PFSK-1 (cell line): Measurements from ENCODE around the gene GAL3ST1.

Source experiments
- POLR2AphosphoS5 ChIP-seq: IDR thresholded peaks from 2 replicates; pipeline ENCODE4 v1.6.1; 2012; ENCODE audit warnings: low read depth, mild to moderate bottlenecking, control low read depth, low read length, moderate library complexity
- SIN3A ChIP-seq: IDR thresholded peaks from 2 replicates; pipeline ENCODE4 v1.6.1; 2012; ENCODE audit warnings: mild to moderate bottlenecking, low read length, moderate library complexity, borderline replicate concordance; ENCODE audit not compliant: insufficient read depth
- TAF1 ChIP-seq: IDR thresholded peaks from 2 replicates; pipeline ENCODE4 v1.6.1; 2012; ENCODE audit warnings: low read length, control low read depth, borderline replicate concordance; ENCODE audit not compliant: insufficient read depth
- TF ChIP-seq, protein P1 (sequence below), 2 experiments: IDR thresholded peaks; 2 replicates each; pipeline versions ENCODE4 v1.6.1 to v1.8.0; 2011 to 2012; ENCODE audit warnings: low read depth in 2 of 2, low read length in 2 of 2, control low read depth in 1 of 2, inconsistent platforms in 1 of 2, mild to moderate bottlenecking in 1 of 2, moderate library complexity in 1 of 2; ENCODE audit not compliant: insufficient read depth in 1 of 2

DNA sequence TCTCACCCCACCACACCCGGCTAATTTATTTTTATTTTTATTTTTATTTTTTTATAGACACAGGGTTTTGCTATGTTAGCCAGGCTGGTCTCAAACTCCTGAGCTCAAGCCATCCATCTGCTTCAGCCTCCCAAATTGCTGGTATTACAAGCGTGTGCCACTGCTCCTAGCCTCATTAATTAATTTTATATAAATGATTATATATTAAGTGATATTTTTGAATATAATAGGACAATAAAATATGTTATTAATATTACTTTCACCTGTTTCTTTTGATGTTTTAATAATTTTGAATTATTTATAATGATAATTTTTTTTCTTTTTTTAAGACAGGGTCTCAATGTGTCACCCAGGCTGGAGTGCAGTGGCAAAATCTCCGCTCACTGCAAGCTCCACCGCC lies 66.8 kb downstream of the GAL3ST1 start:
- TF ChIP-seq SIN3A (no peak), POLR2AphosphoS5 (no peak), TAF1 (no peak)
- TF ChIP-seq, protein P1, sequence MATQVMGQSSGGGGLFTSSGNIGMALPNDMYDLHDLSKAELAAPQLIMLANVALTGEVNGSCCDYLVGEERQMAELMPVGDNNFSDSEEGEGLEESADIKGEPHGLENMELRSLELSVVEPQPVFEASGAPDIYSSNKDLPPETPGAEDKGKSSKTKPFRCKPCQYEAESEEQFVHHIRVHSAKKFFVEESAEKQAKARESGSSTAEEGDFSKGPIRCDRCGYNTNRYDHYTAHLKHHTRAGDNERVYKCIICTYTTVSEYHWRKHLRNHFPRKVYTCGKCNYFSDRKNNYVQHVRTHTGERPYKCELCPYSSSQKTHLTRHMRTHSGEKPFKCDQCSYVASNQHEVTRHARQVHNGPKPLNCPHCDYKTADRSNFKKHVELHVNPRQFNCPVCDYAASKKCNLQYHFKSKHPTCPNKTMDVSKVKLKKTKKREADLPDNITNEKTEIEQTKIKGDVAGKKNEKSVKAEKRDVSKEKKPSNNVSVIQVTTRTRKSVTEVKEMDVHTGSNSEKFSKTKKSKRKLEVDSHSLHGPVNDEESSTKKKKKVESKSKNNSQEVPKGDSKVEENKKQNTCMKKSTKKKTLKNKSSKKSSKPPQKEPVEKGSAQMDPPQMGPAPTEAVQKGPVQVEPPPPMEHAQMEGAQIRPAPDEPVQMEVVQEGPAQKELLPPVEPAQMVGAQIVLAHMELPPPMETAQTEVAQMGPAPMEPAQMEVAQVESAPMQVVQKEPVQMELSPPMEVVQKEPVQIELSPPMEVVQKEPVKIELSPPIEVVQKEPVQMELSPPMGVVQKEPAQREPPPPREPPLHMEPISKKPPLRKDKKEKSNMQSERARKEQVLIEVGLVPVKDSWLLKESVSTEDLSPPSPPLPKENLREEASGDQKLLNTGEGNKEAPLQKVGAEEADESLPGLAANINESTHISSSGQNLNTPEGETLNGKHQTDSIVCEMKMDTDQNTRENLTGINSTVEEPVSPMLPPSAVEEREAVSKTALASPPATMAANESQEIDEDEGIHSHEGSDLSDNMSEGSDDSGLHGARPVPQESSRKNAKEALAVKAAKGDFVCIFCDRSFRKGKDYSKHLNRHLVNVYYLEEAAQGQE (IDR thresholded peaks at IDR 0.05; ENCODE audit: insufficient read depth in 1 of 2, low read depth in 2 of 2, low read length in 2 of 2): no peak
